NCI-H187 treated with DMSO at 0.1 percent for 48 hours (cell line): ENCODE measurements around the gene MYLK.

Source experiments
- DNase-seq: peaks from one replicate; lab custom pipeline; 2025; lab: John Stamatoyannopoulos, UW

The MYLK gene

DNA sequence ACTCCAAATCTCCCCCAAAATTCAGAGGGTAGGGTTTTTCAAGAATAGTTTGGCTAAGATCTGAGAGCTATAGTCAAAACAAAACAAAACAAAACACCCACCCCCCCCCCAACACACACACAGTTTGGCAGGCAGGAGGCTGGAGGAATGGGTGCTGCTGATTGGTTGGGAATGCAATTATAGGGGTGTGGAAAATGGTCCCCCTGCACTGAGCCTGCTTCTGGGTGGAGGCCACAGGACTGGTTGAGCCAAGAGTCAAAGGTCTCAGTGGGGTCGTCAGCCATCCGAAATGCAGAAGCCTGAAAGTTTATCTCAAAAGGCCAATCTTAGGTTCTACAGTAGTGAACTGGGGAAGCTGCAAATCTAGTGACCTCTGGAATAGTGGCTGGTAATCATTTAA, 296.7 kb downstream of the MYLK start:
- DNase-seq, result no peak

DNA sequence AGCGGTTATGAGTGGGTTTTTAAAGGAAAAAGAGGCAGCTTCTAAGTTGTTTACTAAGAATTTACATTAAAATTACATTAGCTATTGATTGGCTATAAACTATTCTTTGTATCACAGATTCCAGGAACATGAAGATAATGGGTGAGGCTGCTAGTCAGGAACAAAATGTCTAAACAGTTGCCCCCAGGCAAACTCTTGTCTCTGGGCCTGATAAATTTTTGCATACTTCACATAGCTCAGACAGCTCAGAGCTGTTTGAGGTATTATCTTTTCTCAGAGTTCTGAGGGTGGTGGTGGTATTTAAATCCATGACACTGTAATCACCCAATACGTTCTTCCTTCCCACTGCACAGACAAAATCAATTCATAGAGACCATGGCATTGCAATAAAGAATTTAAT, 297.2 kb downstream of the MYLK start:
- DNase-seq, result no peak

DNA sequence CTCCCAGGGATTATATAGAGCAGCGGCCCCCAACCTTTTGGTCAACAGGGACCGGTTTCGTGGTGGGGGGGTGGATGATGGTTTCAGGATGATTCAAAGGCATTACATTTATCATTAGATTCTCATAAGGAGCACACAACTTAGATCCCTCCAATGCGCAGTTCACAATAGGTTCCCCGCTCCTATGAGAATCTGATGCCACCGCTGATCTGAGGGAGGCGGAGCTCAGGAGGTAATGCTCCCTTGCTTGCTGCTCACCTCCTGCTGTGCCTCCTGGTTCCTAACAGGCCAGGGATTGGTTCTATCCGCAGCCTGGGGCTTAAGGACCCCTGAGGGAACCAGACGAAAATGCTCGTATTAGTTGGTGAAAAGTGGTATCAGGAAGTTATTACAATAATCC, 298.0 kb downstream of the MYLK start:
- no peak for DNase-seq

DNA sequence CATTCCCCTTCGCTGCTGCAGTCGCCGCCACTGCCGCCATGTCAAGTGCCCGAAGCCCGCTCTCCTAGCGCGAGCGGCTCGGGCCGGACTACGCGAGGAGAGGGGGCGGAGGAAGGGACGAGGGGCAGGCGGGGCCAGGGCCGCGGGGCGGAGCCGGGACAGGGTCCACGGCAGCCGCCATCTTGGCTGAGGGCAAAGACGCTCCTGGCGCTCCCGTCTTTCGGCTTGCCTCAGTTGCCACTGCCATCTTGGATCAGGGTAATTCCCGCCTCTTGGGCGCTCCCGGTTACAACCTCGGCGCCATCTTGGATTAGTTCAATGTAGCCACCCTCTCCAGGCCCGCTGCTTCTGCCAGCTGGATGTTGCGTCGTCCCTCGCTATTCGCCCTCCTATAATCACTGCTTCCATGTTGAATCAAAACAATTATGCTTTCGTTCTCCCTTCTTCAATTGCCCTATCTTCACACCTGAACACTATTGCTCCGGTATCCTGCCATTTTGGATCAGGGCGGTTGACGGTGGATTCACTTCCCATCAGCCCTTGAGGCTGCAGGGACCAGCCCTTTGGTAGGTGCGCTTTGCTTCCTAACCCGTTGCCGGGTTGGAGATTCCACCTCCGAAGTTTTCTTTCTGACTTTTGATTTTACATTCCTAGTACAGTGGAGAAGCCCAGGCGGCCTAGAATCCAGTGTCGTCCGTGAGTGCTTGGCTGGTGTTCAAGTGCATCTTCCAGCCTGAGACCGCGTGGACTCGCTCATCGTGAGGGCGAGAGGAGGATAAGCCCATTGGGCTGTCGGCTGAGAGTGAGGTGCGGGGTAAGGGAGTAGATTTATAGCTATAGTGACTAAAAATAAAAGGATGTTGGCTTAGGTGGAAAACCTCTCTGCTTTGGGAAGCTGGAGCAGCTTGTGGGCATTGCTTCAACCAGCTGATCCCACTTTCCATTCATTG, 298.9 kb downstream of the MYLK start, which contains the start of gene HACD2:
Gene HACD2 (minus strand): TSS at position 66 of the 950 bp plus-strand sequence. CDS start 26 bp downstream, at position 40.
- DNase-seq, result peak; percentile 91

DNA sequence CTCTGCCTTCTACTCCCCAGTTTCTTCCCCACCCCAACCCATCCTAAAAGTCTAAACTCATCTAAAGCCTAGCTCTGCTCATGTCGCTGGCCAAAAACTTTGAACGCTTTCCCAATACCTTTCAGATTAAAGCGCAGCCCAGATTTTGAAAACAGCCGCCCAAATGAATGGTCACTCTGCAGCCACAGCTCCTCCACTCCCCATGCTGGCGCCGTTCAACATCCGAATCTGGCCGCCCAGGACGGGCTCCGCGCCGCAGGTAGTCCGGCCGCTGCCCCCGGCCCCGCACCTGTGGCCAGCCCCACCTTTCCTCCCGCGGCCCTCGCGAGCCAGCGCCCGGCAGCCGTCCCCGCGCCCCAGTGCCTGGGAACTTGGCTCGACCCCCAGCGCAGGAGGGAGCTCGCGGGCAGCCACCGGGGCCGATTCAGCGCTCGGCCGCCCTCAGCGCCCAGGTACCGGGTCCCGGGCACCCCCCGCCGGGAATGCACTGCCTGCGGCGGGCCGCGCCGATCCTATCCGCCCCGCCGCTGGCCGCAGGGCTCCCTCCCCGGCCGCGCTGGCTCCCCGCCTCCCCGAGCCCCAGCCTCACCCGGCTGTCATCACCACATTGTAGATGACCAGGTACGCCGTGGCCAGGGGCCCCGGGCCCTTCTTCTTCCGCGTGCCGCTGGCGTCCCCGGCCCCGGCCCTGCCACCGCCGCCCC, 299.7 kb downstream of the MYLK start:
- DNase-seq, result no peak

DNA sequence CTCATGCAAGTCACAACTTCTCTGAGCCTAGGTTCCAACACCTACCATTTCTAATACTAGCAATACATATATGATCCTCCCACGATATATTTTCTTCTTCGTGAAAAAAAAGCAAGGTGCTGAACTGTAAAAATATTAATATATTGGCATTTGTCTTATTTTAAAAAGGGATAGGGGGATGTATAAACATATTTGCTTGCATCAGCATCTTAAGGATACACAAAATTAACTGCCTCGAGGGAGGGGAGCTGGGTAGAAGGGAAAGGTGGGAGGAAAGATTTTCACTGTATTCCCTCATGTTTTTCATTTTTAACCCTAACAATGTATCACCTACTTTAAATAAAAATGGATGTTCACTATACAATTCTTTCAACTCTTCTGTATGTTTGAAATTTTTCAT, 300.6 kb downstream of the MYLK start:
- no peak for DNase-seq

DNA sequence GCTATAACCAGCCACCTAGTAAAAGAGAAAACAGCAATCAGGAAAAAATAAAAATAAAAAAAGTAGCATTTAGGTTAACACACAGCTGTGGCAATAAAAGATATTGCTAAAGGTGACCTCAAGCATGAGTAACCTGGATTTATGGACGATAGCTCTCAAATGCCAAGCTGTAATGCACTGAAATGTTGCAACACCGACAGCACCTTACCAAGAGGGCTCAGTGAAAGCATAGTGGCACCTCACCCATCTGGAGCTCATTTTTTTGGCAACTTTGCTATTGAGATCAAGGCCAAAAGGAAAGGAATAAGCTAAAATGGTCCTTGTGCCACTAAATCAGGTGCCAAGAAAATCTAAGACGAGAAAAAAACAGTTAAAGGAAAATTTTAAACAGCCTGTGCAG, 301.8 kb downstream of the MYLK start:
- no peak for DNase-seq

DNA sequence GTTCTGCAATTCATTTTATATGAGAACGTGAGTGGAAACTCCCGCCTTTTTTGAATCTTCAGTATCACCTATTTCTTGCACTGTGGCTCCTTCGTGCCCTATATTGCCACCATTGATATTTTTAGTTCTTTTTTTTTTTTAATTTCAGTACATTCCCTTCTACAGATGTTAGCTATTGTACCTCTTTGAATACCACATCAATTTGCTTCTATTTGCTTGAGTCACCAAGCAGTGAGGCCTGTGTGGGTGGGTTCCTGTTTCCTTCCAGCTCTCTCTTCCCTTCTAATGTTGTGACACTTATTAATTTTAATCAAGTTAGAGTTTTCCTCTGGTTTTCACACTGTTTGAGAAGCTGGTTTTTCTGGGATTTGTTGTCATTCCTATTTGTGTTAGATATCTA, 308.0 kb downstream of the MYLK start:
- DNase-seq, result no peak

DNA sequence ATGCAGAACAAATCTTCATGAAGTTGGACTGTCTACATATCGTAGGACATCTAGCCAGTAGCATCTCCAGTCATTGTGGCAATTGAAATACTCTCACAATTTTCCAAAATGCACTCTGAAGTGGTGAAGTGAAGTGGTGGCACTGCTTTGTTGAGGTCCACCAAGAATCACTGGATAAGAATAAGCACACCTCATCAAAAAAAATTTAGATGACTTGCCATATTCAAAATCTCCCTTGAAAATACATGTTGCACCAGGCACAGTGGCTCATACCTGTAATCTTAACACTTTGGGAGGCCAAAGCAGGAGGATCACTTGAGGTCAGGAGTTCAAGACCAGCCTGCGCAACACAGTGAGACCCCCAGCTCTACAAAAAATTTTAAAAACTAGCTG, 312.2 kb downstream of the MYLK start:
- no peak for DNase-seq

DNA sequence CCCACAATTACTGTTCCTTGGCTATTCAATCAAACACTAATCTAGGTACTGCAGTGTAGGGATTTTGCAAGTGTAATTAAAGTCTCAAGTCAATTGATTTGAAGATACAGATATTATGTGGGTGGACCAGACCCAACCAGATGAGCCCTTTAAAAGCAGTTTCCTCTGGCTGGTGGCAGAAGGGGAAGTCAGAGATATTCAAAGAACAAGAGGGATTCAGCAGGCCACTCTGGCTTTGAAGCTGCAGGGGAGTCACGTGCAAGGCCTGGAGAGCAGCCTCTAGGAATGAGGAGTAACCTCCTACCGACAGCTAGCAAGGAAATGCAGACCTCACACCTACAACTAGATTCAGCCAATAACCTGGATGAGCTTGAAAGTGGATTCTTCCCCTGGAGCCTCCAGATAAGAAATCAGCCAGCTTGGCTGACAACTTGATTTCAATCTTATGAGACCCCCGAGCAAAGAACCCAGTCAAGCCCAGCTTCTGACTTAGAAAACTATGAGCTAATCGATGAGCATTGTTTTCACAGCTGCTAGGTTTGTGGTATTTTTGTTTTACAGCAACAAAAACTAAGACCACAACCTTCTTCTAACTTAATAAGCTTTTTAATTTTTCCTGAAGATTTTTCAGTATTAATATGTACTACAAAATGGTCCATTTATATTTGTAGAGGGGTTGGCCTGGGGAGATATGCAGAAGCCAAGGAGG, 312.7 kb downstream of the MYLK start:
- no peak for DNase-seq

DNA sequence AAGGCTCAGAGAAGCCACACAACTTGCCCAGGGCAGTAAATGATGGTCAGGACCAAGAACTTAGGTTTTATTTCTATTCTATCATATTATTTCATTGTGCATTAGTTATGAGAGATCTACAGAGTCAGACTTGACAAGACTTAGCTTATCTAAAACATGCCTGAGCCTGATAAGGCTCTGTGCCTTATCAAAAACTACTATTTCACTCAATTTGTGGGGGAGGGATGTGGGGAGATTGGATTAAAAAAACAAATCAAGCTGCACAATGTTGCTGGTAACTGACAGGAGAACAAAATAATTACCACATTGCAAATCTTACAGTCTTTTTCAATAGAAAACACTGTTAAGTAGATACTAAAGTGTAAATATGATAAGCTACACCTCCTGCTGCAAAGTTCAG, 315.3 kb downstream of the MYLK start:
- no peak for DNase-seq

DNA sequence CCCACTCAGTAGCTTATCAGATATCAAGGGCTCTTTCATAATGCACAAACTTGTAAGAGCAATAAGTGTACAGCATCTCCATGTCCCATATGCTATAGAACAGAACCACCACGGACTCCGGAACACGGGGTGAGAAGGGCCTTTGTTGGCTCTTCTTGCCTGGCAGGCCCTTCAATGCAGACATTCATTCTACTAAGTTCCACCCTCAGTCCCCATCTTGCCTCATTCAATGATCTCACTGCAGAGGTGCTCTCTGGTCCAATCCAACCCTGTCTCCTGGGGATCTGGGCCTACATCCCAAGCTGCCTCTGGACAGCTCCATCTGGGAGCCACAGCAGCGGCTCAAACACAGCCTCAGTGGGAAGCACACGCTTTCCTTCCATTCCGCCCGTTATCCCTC, 316.1 kb downstream of the MYLK start:
- no peak for DNase-seq

DNA sequence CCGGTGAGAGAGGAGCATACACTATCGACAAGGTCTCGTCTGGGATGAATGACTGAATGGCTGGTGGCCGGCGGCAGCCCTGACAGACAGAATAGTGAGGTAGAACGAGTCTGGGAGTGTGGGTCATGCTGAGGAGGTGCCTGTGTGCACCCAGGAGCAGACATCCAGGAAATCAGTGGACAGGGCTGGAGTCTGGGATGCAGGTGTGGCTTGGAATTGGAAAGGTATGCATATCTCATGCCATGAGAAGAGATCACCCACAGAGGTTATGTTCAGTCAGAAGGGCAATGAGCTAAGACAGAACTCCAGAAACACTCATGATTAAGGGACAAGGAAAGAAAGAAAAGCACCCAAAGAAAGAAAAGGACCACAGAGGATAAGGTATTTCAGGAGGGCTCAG, 320.1 kb downstream of the MYLK start:
- no peak for DNase-seq

DNA sequence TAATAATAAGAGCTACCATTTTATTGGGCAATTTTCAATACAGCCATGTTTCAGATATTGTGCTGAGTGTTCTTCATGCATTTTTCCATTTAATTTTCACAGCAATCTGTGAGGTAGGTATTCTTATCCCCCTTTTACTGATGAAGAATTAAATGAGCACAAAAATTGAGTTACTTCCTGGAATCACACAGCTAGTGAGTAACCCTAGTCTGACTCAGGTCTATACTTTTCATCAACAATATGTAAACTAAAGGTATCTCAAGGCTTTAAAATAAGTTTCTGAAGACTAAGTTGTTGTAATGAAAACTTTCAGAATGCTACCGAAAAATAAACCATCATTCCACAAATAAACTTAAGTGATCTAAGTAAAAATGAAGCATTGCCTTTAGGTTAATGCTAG, 321.6 kb downstream of the MYLK start:
- no peak for DNase-seq

DNA sequence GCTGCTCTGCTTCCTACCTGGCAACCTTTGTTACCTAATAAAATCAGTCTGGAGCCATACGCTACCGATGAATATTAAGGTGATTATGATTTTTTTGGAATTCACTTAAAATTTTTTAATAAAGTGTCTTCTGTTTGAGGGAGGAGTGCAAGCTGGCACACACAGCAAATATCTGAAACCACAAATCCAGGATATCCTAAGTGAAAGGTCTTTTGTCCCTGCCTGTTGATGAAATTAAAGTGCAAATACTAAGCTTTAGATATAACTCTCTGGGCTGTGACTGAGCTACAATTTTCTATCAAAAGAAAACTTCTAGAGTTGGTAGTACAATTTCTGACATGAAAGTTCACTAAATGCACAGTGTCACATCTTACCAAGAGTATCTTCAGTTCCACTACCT, 322.9 kb downstream of the MYLK start:
- no peak for DNase-seq
